HG02970 (cell line): ENCODE data around the gene MYCBP.
"Not testable (repeated sequence)": the region's sequence is repeated elsewhere in the genome, so short reads cannot be mapped to it uniquely, and the experiment has no call there.

Source experiments
- ATAC-seq: cut with Tn5 transposase; IDR thresholded peaks from one replicate; pipeline ENCODE4 v1.9.1; 2021; ENCODE audit warnings: mild to moderate bottlenecking, moderate library complexity, moderate number of reproducible peaks; ENCODE audit not compliant: unreplicated experiment, low FRiP score

MYCBP gene

DNA sequence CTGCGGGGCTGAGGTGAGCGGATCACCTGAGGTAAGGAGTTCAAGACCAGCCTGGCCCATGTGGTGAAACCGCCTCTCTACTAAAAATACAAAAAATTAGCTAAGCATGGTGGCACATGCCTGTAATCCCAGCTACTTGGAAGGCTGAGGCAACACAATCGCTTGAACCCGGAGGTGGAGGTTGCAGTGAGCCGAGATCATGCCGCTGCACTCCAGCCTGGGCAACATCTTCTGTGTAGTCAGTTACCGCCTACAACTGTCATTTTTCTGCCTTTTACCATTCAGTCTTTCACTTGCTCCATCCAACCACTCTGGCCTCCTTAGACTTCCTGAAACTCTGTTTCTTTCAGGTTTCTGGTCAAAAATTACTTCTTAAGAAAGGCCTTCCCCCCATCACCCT is 2.2 kb downstream of the MYCBP start:
- ATAC-seq: no peak

DNA sequence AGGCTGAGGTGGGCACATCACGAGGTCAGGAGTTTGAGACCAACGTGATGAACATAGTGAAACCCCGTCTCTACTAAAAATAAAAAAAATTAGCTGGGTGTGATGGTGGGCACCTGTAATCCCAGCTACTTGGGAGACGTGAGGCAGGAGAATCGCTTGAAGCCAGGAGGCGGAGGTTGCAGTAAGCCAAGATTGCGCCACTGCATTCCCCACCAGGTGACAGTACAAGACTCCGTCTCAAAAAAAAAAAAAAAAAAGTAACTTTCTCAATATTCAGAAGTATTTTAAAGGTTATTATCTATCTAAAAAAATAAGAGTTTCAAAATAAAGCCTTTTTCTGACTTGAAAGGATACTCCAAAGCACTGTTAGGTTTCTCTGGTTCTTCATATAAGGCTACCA is 5.9 kb downstream of the MYCBP start:
- no peak for ATAC-seq

DNA sequence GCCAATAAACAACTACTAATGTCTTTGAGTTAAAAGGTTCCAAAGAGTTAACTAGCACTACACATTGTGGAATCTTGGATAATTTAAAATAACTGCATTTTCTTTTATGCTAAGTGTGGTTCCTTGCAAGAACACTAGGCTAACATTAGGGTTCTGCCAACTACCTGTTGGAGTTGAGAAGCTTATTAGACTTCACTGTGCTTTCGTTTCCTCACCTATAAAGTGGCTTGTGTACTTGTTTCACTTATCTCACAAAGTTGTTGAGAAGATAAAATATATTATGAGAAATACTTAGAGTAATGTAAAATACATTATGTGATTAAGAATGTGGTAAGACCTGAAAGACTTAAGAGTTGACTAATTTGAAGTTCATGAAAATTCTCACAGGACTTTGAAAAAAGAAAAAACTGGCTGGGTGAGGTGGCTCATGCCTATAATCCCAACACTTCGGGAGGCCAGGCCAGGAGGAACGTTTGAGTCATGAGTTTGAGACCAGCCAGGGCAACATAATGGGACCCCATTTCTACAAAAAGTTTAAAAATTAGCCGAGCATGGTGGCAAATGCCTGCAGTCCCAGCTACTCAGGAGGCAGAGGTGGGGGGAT is 7.9 kb downstream of the MYCBP start:
- no peak for ATAC-seq

DNA sequence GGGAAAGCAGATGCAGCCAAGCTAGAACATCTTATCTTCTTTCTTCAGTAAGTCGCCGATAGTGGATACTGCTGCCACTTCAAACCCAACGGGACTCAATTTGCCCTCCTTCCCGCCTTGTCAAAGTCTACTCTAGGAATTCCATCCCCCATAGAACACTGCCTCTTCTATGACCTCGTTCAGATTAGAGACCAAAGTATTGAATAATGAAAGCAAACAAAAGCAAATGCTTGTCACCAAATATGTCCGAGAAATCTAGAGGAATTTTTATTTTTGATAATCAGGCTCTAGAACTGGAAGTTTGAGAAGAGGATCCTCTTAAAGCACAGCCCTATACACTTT is 12.7 kb downstream of the MYCBP start:
- no peak for ATAC-seq

DNA sequence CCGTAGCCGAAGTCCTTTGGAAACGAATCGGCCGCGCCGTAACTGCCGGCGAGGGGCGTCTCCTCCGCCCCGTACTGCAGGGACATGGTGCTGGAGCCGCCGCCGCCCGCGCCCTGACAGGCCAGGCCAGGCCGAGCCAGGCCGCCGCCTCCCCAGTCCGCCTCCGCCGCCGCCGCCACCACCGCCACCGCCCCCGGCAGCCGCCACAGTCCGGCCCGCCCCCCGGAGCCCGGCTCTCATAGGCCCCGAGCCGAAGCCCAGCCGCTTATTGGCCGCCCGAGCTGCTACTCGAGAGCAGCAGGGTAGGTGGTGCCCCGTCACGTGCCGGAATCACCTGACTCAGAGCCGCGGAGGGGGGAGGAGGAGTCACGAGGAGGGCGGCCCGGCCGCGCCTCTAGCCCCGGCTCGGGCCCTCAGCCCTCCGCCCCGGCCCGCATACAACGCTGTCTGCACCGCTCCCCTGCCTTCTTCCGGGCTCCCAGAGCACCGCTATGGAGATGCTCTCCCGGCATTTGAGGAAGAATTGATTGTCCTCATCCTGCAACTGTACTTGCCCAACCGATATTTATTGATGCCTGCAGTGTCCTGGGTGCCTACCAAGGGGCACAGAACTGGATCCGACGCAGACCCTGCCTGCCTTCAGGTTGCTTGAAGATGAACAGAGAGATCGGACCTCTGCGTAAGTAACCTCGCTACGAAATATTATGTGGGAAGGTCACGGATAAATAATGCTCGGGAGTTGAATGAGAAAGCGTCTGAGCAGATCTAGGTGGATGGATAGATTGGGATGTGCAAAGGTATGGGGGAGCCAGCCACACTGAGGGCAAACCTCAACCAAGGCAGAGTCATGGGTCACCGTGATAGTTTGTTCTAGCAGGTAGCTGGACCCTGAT is 13.3 kb downstream of the MYCBP start, which contains the start of gene RRAGC:
Gene RRAGC, minus strand, starts transcription at position 212 of the 893 bp plus-strand sequence. Its CDS starts 126 bp downstream, at position 86.
- ATAC-seq: peak; percentile 94

DNA sequence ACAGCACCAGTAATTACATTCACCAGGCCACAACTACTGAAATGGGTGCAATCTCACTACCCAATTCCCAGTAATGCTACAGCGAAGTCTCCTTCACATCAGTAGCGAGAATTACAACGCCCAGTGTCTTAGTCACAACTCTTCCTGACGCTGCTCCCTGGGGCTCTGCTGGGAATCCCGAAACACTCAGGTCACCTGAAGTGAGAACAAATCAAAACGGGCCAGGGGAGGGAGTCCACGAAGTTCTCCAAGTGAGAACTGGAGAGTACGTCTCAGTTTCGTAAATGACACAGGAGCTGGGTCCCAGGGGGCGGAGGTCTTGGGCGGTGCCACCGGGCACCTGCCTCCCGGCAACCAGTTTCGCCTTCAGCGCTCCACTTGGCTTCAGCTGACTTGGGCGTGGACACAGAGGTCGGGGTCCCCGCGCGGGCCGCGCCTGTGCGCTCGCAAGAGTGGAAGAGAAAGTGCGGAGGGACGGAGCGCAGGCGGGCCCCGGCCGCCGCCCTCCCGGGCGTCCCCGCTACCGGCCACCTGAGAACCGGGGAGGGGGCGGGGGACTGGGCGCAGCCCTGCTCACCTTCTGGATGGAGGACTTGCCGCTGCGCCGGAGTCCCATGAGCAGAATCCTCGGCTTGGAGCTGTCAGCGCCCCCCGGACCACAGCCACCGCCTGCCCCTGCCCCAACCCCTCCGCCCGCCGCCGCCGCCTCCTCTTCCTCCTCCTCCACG is 14.2 kb downstream of the MYCBP start:
- ATAC-seq: peak; percentile 37

DNA sequence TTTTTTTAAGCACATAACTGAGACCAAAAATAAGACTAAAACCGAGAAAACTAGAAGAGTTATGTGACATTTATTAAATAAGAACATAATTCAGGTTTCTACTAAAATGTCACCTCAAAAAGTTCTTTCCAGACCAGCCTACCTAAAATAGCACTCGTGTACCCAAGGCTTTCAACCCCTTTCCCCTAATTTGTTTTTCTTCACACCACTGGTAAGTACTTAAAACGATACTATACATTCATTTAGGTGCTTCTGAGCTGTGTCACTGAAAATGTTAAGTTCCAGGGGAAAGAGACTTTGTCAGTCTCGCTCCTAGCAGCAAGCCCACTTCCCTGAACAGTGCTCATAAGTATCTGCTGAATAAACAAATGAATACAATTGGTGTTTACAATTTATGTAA is 20.4 kb downstream of the MYCBP start:
- no peak for ATAC-seq

DNA sequence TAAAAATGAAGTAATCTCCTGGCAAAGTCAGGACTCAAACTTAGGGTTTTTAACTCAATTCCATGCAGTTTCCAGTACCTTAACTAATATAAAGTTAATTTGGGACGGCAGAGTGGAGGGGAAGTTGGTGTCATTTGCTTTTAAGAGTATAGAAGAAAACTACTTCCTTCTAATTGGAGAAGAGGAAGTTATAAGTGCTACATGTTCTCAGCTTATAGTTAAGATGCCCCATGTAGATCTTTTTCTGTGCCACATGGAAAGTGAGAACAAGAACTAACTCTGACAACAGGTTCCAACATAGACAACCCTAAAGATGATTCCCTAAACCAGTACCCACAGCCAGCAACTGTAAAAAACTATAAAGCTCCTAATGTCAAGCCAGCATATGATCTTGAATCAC is 25.1 kb downstream of the MYCBP start:
- ATAC-seq: no peak

DNA sequence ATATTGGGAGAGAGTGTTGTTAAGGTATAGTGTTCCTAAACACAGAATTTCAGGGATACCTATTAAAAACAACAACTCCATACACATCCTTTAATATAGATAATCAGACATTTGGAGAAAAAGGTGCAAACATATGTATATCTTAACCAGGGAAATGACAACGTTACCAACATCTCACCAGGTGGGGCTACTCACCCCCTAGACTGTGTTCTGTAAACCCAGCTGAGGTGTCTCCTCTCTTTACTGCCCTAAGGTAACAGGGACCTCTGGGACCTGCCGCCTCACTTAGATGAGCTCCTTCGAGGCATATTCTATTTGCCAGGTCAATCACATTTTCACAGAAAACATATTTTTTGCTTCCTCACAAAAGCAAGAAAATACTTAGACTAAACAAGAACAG is 26.9 kb downstream of the MYCBP start:
- no peak for ATAC-seq

DNA sequence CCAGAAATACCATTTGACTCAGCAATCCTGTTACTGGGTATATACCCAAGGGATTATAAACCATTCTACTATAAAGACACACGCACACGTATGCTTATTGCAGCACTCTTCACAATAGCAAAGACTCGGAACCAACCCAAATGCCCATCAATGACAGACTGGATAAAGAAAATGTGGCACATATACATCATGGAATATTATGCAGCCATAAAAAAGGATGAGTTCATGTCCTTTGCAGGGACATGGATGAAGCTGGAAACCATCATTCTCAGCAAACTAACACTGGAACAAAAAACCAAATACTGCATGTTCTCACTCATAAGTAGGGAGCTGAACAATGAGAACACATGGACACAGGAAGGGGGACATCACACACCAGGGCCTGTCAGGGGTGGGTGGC is 28.1 kb downstream of the MYCBP start:
- ATAC-seq: not testable (repeated sequence)

DNA sequence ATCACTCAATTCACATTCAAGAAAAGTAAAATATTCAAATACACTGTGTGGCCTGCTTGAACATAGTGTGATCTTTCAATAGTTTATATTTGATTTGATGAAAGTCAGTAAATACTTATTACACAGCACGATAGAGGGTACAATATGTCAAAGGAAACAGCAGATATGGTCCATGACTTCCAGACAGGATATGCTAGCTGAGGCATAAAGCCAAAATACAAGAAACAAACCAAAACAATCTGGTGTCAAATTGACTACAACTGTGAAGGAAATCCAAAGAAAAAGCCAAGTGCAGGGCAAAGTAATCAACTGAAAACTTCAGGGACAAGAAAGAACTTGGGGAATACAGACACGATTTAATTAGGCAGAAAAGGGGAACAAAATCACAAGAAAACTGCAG is 32.9 kb downstream of the MYCBP start:
- no peak for ATAC-seq

GRCh38 chr1:38839363-38839762 is 33.8 kb downstream of the MYCBP start:
- no peak for ATAC-seq

DNA sequence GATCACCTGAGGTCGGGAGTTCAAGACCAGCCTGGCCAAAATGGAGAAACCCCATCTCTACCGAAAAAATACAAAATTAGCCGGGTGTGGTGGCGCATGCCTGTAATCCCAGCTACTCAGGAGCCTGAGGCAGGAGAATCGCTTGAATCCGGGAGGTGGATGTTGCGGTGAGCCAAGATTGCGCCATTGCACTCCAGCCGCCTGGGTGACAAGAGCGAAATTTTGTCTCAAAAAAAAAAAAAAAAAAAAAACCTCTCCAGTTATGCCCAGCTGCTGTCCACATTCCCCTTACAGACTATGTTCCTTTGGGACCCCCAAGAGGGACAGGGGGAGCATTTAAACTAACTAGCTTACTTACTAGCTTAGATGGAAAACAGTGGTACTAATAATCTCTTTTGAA is 36.8 kb downstream of the MYCBP start:
- not testable (repeated sequence) for ATAC-seq

DNA sequence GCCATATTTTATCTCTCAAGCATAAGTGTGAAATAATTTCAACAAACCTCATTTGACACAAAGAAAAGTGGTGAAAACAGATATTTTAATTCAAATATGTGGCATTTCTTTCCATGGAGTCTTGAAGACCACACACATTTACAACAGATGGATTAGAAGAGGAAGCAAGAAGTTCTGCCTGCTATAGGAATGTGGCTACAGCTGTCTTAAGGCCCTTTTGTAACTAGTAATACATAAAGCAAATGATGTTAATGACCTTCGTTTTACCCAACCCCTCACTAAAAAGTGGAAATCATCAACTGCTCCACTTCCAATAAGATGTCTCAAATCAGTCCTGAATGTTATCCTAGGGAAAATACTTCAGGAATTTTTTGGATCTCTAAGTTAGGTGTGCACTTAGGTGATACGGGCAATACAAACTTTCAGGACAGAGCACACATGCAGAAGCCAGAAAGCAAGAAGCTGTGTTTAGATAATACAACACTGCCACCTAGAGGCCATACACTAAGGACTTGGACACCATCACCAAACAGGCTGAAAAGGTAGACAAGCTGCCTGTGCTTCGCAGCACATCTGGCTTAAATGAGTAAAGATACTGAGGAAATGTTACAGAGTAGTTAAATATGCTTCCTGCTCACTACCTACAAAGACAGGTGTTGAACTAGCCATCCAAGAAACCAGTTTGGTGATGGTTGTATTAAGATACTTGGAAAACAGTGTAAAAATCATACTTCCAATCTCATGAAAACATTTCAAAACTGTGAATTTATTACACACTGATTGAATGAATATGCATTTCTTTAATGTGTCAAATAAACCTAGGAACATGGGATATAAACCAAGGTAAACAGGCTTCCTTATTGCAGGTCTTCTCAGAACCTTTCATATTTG is 38.0 kb downstream of the MYCBP start:
- ATAC-seq: no peak

- ATAC-seq: no peak
Measured at GRCh38 chr1:38834221-38834782, 38.8 kb downstream of the MYCBP start.

- ATAC-seq: no peak
Measured at GRCh38 chr1:38833146-38833545, 40.0 kb downstream of the MYCBP start.

DNA sequence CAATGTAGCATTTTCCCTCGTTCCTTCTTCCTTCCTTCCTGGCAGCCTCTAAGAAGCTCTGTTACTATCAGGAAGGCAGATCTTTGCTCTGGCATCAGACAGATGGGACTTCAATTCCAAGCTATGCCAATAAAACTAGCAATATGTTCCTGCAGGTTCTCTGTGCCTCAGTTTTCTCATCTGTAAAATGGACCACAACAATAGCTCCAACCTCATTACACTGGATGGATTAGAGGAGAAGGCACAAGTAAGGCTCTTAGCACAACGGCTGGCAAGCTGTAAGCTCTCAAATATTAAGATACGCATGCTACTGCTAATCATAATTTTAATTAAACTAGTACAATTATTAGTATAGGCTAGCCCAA is 40.8 kb downstream of the MYCBP start:
- no peak for ATAC-seq

DNA sequence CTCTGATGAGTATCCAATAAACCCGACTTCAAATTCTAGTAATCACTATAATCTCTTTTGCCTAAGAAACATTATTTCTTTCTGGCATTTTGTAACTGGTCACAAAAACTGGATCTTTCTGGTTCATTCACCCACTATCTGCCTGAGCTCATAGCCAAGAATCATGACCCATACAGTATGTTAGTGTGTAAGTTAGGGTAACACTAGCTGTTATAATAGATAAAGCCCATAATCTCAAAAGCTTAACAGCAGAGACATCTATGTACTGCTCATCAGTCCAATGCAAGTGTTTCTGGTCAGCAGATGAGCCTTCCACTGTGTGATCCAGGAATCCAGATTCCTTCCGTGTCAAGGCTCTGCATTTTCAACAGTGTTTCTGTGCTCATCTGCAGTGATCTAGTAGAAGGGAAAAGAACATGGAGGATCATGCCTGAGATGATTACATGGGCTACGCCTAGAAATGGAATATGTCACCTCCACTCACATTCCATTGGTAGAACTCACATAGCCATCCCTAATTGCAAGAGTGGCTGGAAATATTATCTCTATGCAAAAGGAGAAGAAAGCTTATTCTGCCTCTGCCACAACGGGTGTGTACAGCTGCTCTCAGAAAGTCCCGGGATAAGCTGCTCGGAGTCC is 41.3 kb downstream of the MYCBP start:
- no peak for ATAC-seq

DNA sequence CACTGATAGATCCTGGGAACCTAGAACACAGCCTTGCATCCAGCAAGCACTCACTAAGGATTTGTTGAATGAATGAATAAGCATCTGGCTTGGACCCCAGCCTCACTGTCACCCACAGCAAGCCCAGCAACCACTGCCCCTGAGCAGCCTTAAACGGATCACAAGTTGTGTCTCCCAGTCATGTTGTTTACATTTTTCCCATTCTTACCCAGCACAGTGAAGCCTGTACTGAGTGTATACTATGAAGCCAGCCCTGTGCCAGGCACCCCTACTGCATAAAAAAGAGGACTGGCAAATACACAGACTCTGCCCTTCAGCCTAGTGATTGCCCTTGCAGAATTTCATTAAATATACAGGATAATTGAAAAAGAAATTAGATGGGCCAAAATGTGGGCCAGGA is 43.8 kb downstream of the MYCBP start:
- no peak for ATAC-seq

DNA sequence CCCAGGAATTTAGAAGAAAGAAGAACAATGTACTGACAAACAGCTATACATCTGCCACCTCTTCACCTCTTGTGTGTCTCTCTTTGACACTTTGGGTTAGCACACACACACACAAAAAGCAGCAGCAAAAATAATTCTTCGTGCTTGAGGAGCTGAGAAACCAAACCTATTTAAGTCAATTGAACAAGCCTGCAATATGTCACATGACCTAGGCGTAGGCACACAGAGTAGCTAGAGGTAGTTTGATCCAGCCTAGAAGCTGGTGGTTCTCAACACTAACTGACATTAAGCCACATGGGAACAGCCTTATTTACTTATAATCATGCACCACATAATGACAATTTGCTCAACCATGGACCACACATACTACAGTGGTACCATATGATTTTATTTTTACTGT is 45.8 kb downstream of the MYCBP start:
- ATAC-seq: no peak
